GM10266 (cell line): ENCODE data around the gene DNAJC24.

Experiments
- DNase-seq: peaks from one replicate; pipeline ENCODE4 v3.0.0; 2012; ENCODE audit errors: extremely low spot score
- CTCF ChIP-seq: IDR thresholded peaks from 2 replicates; pipeline ENCODE4 v1.5.1; 2012; ENCODE audit warnings: mild to moderate bottlenecking, low read depth; ENCODE audit not compliant: control insufficient read depth, insufficient read depth; ENCODE audit errors: missing control alignments

Gene DNAJC24

GRCh38 chr11:31375879-31376278 lies 6.2 kb downstream of the DNAJC24 start:
- TF ChIP-seq CTCF, result no peak
- DNase-seq, result no peak

- DNase-seq, result no peak
- TF ChIP-seq CTCF, result no peak
Measured at GRCh38 chr11:31383116-31383515, 13.5 kb downstream of the DNAJC24 start.

GRCh38 chr11:31387379-31387778 lies 17.7 kb downstream of the DNAJC24 start:
- DNase-seq, result no peak
- TF ChIP-seq CTCF, result no peak

DNA sequence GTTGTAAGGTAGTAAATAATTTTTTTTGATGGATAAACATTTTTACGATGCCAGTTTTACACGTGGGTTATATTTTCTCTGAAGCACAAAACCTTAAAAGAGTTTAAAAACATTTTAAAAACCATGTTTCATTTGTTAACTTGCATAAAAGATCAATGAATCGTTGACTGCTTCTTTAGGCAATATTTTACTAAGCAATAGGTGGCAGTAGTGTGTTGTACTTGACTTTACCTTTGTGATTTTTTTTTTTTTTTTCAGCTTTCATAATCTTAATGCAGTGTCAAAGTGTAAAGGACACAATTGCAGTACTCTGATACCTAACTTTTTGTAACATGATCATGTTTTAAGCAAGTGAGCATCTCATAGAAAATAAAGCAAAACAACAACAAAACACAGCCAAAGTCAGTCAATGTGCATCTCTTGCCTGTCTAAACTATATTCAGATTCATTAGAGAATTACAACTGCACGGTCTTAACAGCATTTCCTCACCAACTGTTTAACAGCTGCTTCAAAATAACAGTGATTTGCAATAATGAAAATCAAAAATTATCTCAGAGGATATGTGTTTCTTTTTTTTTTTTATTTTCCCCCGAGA lies 27.7 kb downstream of the DNAJC24 start:
- peak; percentile 38 for TF ChIP-seq CTCF
- DNase-seq, result peak; percentile 12

GRCh38 chr11:31404614-31405013 lies 35.0 kb downstream of the DNAJC24 start:
- no peak for TF ChIP-seq CTCF
- DNase-seq, result no peak

DNA sequence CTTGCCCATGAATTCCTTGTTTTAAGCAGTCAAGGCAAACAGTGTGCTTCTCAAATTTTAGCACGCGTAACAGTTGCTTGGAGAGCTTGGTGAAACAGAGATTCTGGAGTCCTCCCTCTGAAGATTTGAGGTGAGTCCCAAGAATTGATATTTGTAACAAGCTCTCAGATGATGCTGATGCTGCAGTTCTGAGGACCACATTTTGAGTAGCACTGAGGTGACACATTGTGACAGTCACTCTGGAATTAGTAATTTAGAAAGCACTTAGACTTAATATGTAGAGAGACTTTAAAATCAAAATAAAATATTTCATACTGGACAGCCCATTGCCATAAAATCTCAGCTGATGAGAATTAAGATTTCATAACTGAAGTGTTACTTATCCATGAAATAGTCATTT lies 38.5 kb downstream of the DNAJC24 start:
- DNase-seq, result no peak
- TF ChIP-seq CTCF, result no peak

DNA sequence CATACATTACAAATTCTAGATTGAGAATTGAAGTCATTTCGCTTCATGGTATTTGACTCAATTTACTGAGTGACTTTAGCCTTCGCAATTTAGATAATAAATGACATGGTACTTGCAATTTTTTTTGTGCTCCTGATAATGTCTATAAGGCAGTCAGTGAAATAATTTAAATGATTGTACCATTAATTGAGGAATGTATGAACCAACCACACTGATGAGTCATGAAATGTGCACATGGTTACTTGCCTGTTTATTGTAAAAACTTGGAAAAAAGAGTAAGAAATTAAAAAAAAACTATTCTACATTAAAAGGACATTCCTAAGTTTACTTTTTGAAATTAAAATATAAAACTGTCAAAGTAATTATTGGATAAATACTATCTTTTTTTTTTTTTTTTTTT lies 43.3 kb downstream of the DNAJC24 start:
- TF ChIP-seq CTCF, result no peak
- no peak for DNase-seq
